A673 (cell line): ENCODE results near the gene PRKG1. TPM values are rescaled to one million over a fixed set of nuclear protein-coding genes. Genes with fewer than 3 reads are reported as not detected.

Experiments used
- BruUV-seq: library from RNA; stranded (reverse); fragments of 400-500 nt; replicated peaks from 2 replicates; lab custom pipeline; 2021; lab: Mats Ljungman, UMichigan
- CTCF ChIA-PET: fragments of 300-600 bp; sonication (Branson Sonifier 250); formaldehyde crosslinking; loops from one replicate; lab custom pipeline; 2022; ENCODE audit warnings: antibody characterized with exemption; lab: Charles Lee
- POLR2A ChIA-PET: fragments of 300-600 bp; sonication (Branson Sonifier 250); formaldehyde crosslinking; loops from one replicate; lab custom pipeline; 2022; ENCODE audit warnings: antibody characterized with exemption; ENCODE audit not compliant: low non-redundant PET; lab: Charles Lee
- DNase-seq: peaks from one replicate; pipeline ENCODE4 v3.0.0-alpha.2; 2015; ENCODE audit warnings: low spot score
- H3K27ac ChIP-seq: fragments of 200-600 bp; sonication (generic); 2 replicates; pipeline ENCODE4 v1.5.1; 2016; ENCODE audit warnings: mixed run types, low read depth, mild to moderate bottlenecking, mixed read lengths, antibody characterized with exemption, low read length; ENCODE audit not compliant: poor library complexity, severe bottlenecking
- H3K27me3 ChIP-seq: fragments of 200-600 bp; sonication (generic); replicated peaks from 2 replicates; pipeline ENCODE4 v1.6.1; 2017; ENCODE audit warnings: mixed run types, low read depth, mild to moderate bottlenecking, mixed read lengths, antibody characterized with exemption, low read length; ENCODE audit not compliant: insufficient read depth, poor library complexity
- H3K36me3 ChIP-seq: fragments of 200-600 bp; sonication (generic); 2 replicates; pipeline ENCODE4 v1.6.1; 2016; ENCODE audit warnings: mixed run types, mild to moderate bottlenecking, mixed read lengths, antibody characterized with exemption, low read length; ENCODE audit not compliant: insufficient read depth, poor library complexity, severe bottlenecking
- H3K4me1 ChIP-seq: fragments of 200-600 bp; sonication (generic); 2 replicates; pipeline ENCODE4 v1.6.1; 2017; ENCODE audit warnings: mixed run types, mild to moderate bottlenecking, mixed read lengths, antibody characterized with exemption, low read length; ENCODE audit not compliant: insufficient read depth, poor library complexity, severe bottlenecking
- H3K4me3 ChIP-seq: fragments of 200-600 bp; sonication (generic); 2 replicates; pipeline ENCODE4 v1.5.1; 2016; ENCODE audit warnings: low read depth, mixed run types, mild to moderate bottlenecking, mixed read lengths, low read length; ENCODE audit not compliant: poor library complexity, severe bottlenecking
- H3K9me3 ChIP-seq: fragments of 200-600 bp; sonication (generic); 2 replicates; pipeline ENCODE4 v1.6.1; 2016; ENCODE audit warnings: mixed run types, low read depth, mild to moderate bottlenecking, mixed read lengths, antibody characterized with exemption, low read length; ENCODE audit not compliant: poor library complexity, severe bottlenecking
- CTCF ChIP-seq: fragments of 300-800, 200-600 bp; sonication (generic); conservative IDR thresholded peaks from 2 replicates; pipeline ENCODE4 v1.5.1; 2017; ENCODE audit warnings: low read depth, mild to moderate bottlenecking, antibody characterized with exemption, low read length, moderate library complexity, mixed read lengths
- EZH2 ChIP-seq: fragments of 200-600 bp; sonication (generic); IDR thresholded peaks from 2 replicates; pipeline ENCODE4 v1.6.1; 2017; ENCODE audit warnings: borderline replicate concordance, low read depth, mild to moderate bottlenecking, mixed read lengths, antibody characterized with exemption, low read length; ENCODE audit not compliant: poor library complexity, severe bottlenecking
- intact Hi-C: fragments of 100-400 bp; cut with micrococcal nuclease; formaldehyde crosslinking; loops from one replicate; pipeline ENCODE4 v1.10.0; 2022; ENCODE audit not compliant: unreplicated experiment
- total RNA-seq: library from RNA; stranded (reverse); gene quantifications from 2 replicates; pipeline ENCODE4 v1.2.3, GENCODE V29; 2021

Gene PRKG1
- total RNA-seq, 1 experiment from 2014 or later = 0.58 TPM

GRCh38 chr10:52257692-52258075 lies 1183.4 kb downstream of the PRKG1 start:
- no peaks in the 10 kb centered on the region for H3K4me1 ChIP-seq
- H3K27ac ChIP-seq = no peak overlapping the region
- peaks cover 2% of the 10 kb centered on the region for H3K27me3 ChIP-seq
- POLR2A ChIA-PET = no interaction called here
- BruUV-seq = no TSS peak
- no peak overlapping the region for H3K4me3 ChIP-seq
- H3K9me3 ChIP-seq = no peaks in the 10 kb centered on the region
- DNase-seq = no peak
- no peak for TF ChIP-seq CTCF
- TF ChIP-seq EZH2 = no peak
- no peaks in the 10 kb centered on the region for H3K36me3 ChIP-seq
- intact Hi-C loops = no loop called here
- CTCF ChIA-PET = no interaction called here

- no peak for DNase-seq
- intact Hi-C loops = no loop called here
- BruUV-seq = no TSS peak
- TF ChIP-seq CTCF (no peak), EZH2 (no peak)
- H3K4me1 ChIP-seq = no peaks in the 10 kb centered on the region
- H3K9me3 ChIP-seq = no peaks in the 10 kb centered on the region
- H3K4me3 ChIP-seq = no peak overlapping the region
- ChIA-PET POLR2A (no interaction called here), CTCF (no interaction called here)
- no peak overlapping the region for H3K27ac ChIP-seq
- no peaks in the 10 kb centered on the region for H3K36me3 ChIP-seq
- H3K27me3 ChIP-seq = peaks cover 3% of the 10 kb centered on the region
Measured at GRCh38 chr10:52258799-52259425, 1184.6 kb downstream of the PRKG1 start.

GRCh38 chr10:52259426-52259812 lies 1185.1 kb downstream of the PRKG1 start:
- intact Hi-C loops = no loop called here
- ChIA-PET POLR2A (interaction anchor here (0.7 kb wide), 1 partner anchor 87 kb away, joined by 4 read pairs; no protein-coding TSS in a partner anchor), CTCF (no interaction called here)

More at GRCh38 chr10:52259426-52259812, 1185.1 kb downstream of the PRKG1 start:
- no peak overlapping the region for H3K27ac ChIP-seq
- no peaks in the 10 kb centered on the region for H3K4me1 ChIP-seq
- H3K27me3 ChIP-seq = peaks cover 3% of the 10 kb centered on the region
- H3K4me3 ChIP-seq = no peak overlapping the region
- no peak for DNase-seq
- no peaks in the 10 kb centered on the region for H3K36me3 ChIP-seq
- BruUV-seq = no TSS peak
- TF ChIP-seq CTCF (no peak), EZH2 (no peak)
- no peaks in the 10 kb centered on the region for H3K9me3 ChIP-seq
